ENCODE results near the gene KTN1.

DNA sequence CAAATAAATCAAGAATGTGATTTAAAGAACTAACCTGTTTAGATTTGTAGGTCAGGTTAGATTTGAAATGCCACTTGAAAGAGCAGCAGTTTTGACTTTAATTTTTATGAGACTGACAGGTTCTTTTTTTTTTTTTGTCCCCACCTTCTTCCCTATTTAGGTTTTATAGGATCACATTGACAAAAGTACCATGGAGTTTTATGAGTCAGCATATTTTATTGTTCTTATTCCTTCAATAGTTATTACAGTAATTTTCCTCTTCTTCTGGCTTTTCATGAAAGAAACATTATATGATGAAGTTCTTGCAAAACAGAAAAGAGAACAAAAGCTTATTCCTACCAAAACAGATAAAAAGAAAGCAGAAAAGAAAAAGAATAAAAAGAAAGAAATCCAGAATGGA is 31.9 kb downstream of the KTN1 start:
- TF ChIP-seq GATA2 (IDR thresholded peaks at IDR 0.05; ENCODE audit: low read depth, low read length) (no peak), GATA3 (IDR thresholded peaks at IDR 0.05; ENCODE audit: low read depth, low read length) (no peak)

All from SH-SY5Y (cell line).